WTC11 (cell line): ENCODE data around the gene WDR26. TPM values are rescaled to one million over a fixed set of nuclear protein-coding genes. Genes with fewer than 3 reads are reported as not detected.

Experiments used
- ATAC-seq: fragments of 200-7000 bp; cut with Tn5 transposase; 2 replicates; pipeline ENCODE4 v1.10.0; 2021; ENCODE audit warnings: mild to moderate bottlenecking, moderate library complexity
- CTCF ChIA-PET: fragments of 300-600 bp; sonication (Branson Sonifier 250); formaldehyde crosslinking; loops from one replicate; lab custom pipeline; 2021; ENCODE audit warnings: antibody characterized with exemption; lab: Charles Lee
- POLR2A ChIA-PET: fragments of 350-600 bp; sonication (Branson Sonifier 250); formaldehyde crosslinking; loops from one replicate; lab custom pipeline; 2021; ENCODE audit warnings: antibody characterized with exemption; lab: Charles Lee
- DNase-seq: peaks from one replicate; pipeline ENCODE4 v3.0.0; 2021; ENCODE audit warnings: low spot score
- H3K27ac Mint-ChIP-seq: 2 replicates; pipeline ENCODE4 v1.8.0; 2021; ENCODE audit warnings: mixed read lengths
- H3K27me3 Mint-ChIP-seq: 2 replicates; pipeline ENCODE4 v1.8.0; 2021; ENCODE audit warnings: low read depth, mild to moderate bottlenecking, moderate library complexity, mixed read lengths
- H3K36me3 Mint-ChIP-seq: 2 replicates; pipeline ENCODE4 v1.8.0; 2021; ENCODE audit warnings: mixed read lengths
- H3K4me1 Mint-ChIP-seq: 2 replicates; pipeline ENCODE4 v1.8.0; 2022; ENCODE audit warnings: mixed read lengths
- H3K4me3 Mint-ChIP-seq: 2 replicates; pipeline ENCODE4 v1.8.0; 2021; ENCODE audit warnings: mild to moderate bottlenecking, moderate library complexity, mixed read lengths
- H3K9me3 Mint-ChIP-seq: 2 replicates; pipeline ENCODE4 v1.8.0; 2021; ENCODE audit warnings: mixed read lengths
- ATF1 ChIP-seq: sonication (generic); formaldehyde crosslinking; IDR thresholded peaks from 2 replicates; pipeline ENCODE4 v1.8.1; 2023; ENCODE audit warnings: mild to moderate bottlenecking, moderate library complexity, missing genetic modification reagents
- ATF2 ChIP-seq: sonication (generic); formaldehyde crosslinking; IDR thresholded peaks from 2 replicates; pipeline ENCODE4 v1.8.1; 2022; ENCODE audit warnings: low read depth, missing genetic modification reagents, borderline replicate concordance
- CDX4 ChIP-seq: fragments of 250-450 bp; sonication (Bioruptor Pico); IDR thresholded peaks from 2 replicates; pipeline ENCODE4 v1.9.0; 2021; ENCODE audit warnings: moderate library complexity, mild to moderate bottlenecking, inconsistent platforms, borderline replicate concordance
- CTCF ChIP-seq: fragments of 200-600 bp; IDR thresholded peaks from 2 replicates; pipeline ENCODE4 v1.8.0; 2022; ENCODE audit warnings: antibody characterized with exemption
- EMX1 ChIP-seq: fragments of 250-450 bp; sonication (Bioruptor Pico); IDR thresholded peaks from 2 replicates; pipeline ENCODE4 v1.8.0; 2021; ENCODE audit warnings: mild to moderate bottlenecking
- ESRRA ChIP-seq: sonication (generic); formaldehyde crosslinking; IDR thresholded peaks from 2 replicates; pipeline ENCODE4 v1.8.1; 2022; ENCODE audit warnings: mild to moderate bottlenecking, missing genetic modification reagents, borderline replicate concordance
- ETV6 ChIP-seq: sonication (generic); formaldehyde crosslinking; IDR thresholded peaks from 2 replicates; pipeline ENCODE4 v1.8.1; 2022; ENCODE audit warnings: mild to moderate bottlenecking, missing genetic modification reagents
- GTF2I ChIP-seq: fragments of 250-450 bp; sonication (Bioruptor Pico); conservative IDR thresholded peaks from 2 replicates; pipeline ENCODE4 v1.4.0; 2021; ENCODE audit warnings: mild to moderate bottlenecking
- HMGA2 ChIP-seq: fragments of 250-450 bp; sonication (Bioruptor Pico); IDR thresholded peaks from 2 replicates; pipeline ENCODE4 v1.4.0; 2021; ENCODE audit warnings: mild to moderate bottlenecking, moderate library complexity
- IRF1 ChIP-seq: sonication (generic); formaldehyde crosslinking; IDR thresholded peaks from 2 replicates; pipeline ENCODE4 v1.8.0; 2023; ENCODE audit warnings: missing genetic modification reagents
- IRF2 ChIP-seq: sonication (generic); formaldehyde crosslinking; IDR thresholded peaks from 2 replicates; pipeline ENCODE4 v1.8.0; 2022; ENCODE audit warnings: low read depth, missing genetic modification reagents, borderline replicate concordance
- JAZF1 ChIP-seq: fragments of 250-450 bp; sonication (Bioruptor Pico); IDR thresholded peaks from 2 replicates; pipeline ENCODE4 v1.9.0; 2021; ENCODE audit warnings: moderate library complexity, mild to moderate bottlenecking, inconsistent platforms
- KAT7 ChIP-seq: sonication (generic); formaldehyde crosslinking; IDR thresholded peaks from 2 replicates; pipeline ENCODE4 v1.8.1; 2023; ENCODE audit warnings: missing genetic modification reagents, mild to moderate bottlenecking, borderline replicate concordance
- MAX ChIP-seq: sonication (generic); formaldehyde crosslinking; IDR thresholded peaks from 2 replicates; pipeline ENCODE4 v1.8.0; 2022; ENCODE audit warnings: mild to moderate bottlenecking, missing genetic modification reagents
- NFYB ChIP-seq: sonication (generic); formaldehyde crosslinking; conservative IDR thresholded peaks from 2 replicates; pipeline ENCODE4 v1.8.0; 2022; ENCODE audit warnings: low read depth, missing genetic modification reagents
- NR3C1 ChIP-seq: sonication (generic); formaldehyde crosslinking; conservative IDR thresholded peaks from 2 replicates; pipeline ENCODE4 v1.8.1; 2023; ENCODE audit warnings: low read depth, mild to moderate bottlenecking, missing genetic modification reagents
- PREB ChIP-seq: sonication (generic); formaldehyde crosslinking; IDR thresholded peaks from 2 replicates; pipeline ENCODE4 v1.8.1; 2022; ENCODE audit warnings: mild to moderate bottlenecking, missing genetic modification reagents, moderate library complexity, borderline replicate concordance
- RELA ChIP-seq: sonication (generic); formaldehyde crosslinking; IDR thresholded peaks from 2 replicates; pipeline ENCODE4 v1.8.1; 2022; ENCODE audit warnings: missing genetic modification reagents, mild to moderate bottlenecking, borderline replicate concordance
- SMAD4 ChIP-seq: sonication (generic); formaldehyde crosslinking; IDR thresholded peaks from 2 replicates; pipeline ENCODE4 v1.8.0; 2022; ENCODE audit warnings: mild to moderate bottlenecking, missing genetic modification reagents
- ZNF219 ChIP-seq: sonication (generic); formaldehyde crosslinking; IDR thresholded peaks from 2 replicates; pipeline ENCODE4 v1.8.0; 2023; ENCODE audit warnings: missing genetic modification reagents, mild to moderate bottlenecking, borderline replicate concordance
- ZNF232 ChIP-seq: sonication (generic); formaldehyde crosslinking; IDR thresholded peaks from 2 replicates; pipeline ENCODE4 v1.8.0; 2022; ENCODE audit warnings: mild to moderate bottlenecking, missing genetic modification reagents
- ZNF263 ChIP-seq: sonication (generic); formaldehyde crosslinking; IDR thresholded peaks from 2 replicates; pipeline ENCODE4 v1.8.1; 2022; ENCODE audit warnings: low read depth, mild to moderate bottlenecking, moderate library complexity, missing genetic modification reagents
- ZNF281 ChIP-seq: sonication (generic); formaldehyde crosslinking; IDR thresholded peaks from 2 replicates; pipeline ENCODE4 v1.8.0; 2023; ENCODE audit warnings: mild to moderate bottlenecking, missing genetic modification reagents
- ZNF416 ChIP-seq: fragments of 250-450 bp; sonication (Bioruptor Pico); IDR thresholded peaks from 2 replicates; pipeline ENCODE4 v1.9.0; 2021; ENCODE audit warnings: mild to moderate bottlenecking, inconsistent platforms
- ZNF425 ChIP-seq: fragments of 250-450 bp; sonication (Bioruptor Pico); conservative IDR thresholded peaks from 2 replicates; pipeline ENCODE4 v1.9.0; 2021; ENCODE audit warnings: mild to moderate bottlenecking
- total RNA-seq: library from RNA; stranded (reverse); gene quantifications from 3 replicates; pipeline ENCODE4 v1.2.3, GENCODE V29; 2021

Gene WDR26
- total RNA-seq, 1 experiment from 2014 or later: 66.1 TPM

- ChIA-PET POLR2A (no interaction called here), CTCF (interaction anchor here (3.7 kb wide), 1 partner anchor 46 kb away, joined by 20 read pairs; no protein-coding TSS in a partner anchor)
- Mint-ChIP-seq H3K4me1 (no peaks in the 10 kb centered on the region), H3K27ac (no peak overlapping the region), H3K4me3 (no peak overlapping the region), H3K36me3 (peaks cover 46% of the 10 kb centered on the region), H3K9me3 (no peaks in the 10 kb centered on the region), H3K27me3 (no peaks in the 10 kb centered on the region)
- TF ChIP-seq NR3C1 (no peak), KAT7 (no peak), MAX (CRISPR knock-in tag) (no peak), NFYB (no peak), ZNF281 (CRISPR knock-in tag) (no peak), ZNF263 (CRISPR knock-in tag) (no peak), ATF2 (no peak), IRF2 (CRISPR knock-in tag) (no peak), ZNF425 (CRISPR knock-in tag) (no peak), CTCF (no peak), JAZF1 (CRISPR knock-in tag) (no peak), SMAD4 (CRISPR knock-in tag) (no peak), ETV6 (CRISPR knock-in tag) (no peak)
- no peak for DNase-seq
- no peak for ATAC-seq
Observed at GRCh38 chr1:224411766-224412165, 22.8 kb downstream of the WDR26 start.

- H3K4me1 Mint-ChIP-seq: no peaks in the 10 kb centered on the region
- ChIA-PET POLR2A (no interaction called here), CTCF (no interaction called here)
- peaks cover 59% of the 10 kb centered on the region for H3K36me3 Mint-ChIP-seq
- peak overlapping the region; percentile 9 for H3K27ac Mint-ChIP-seq
- TF ChIP-seq MAX (CRISPR knock-in tag): no peak
- TF ChIP-seq HMGA2 (CRISPR knock-in tag): no peak
- TF ChIP-seq ZNF263 (CRISPR knock-in tag): no peak
- no peak for TF ChIP-seq ESRRA (CRISPR knock-in tag)
- TF ChIP-seq ZNF219 (CRISPR knock-in tag): no peak
- TF ChIP-seq ATF1 (CRISPR knock-in tag): no peak
- TF ChIP-seq IRF1 (CRISPR knock-in tag): no peak
- TF ChIP-seq ZNF416: no peak
- no peak for TF ChIP-seq NR3C1
- TF ChIP-seq PREB (CRISPR knock-in tag): no peak
- TF ChIP-seq GTF2I (CRISPR knock-in tag): no peak
- no peak for TF ChIP-seq ZNF232 (CRISPR knock-in tag)
- TF ChIP-seq CDX4 (CRISPR knock-in tag): no peak
- TF ChIP-seq JAZF1 (CRISPR knock-in tag): no peak
- TF ChIP-seq RELA (CRISPR knock-in tag): no peak
- no peak for TF ChIP-seq EMX1 (CRISPR knock-in tag)
- H3K27me3 Mint-ChIP-seq: no peaks in the 10 kb centered on the region
- ATAC-seq: no peak
- no peak for DNase-seq
- no peaks in the 10 kb centered on the region for H3K9me3 Mint-ChIP-seq
- no peak overlapping the region for H3K4me3 Mint-ChIP-seq
Observed at GRCh38 chr1:224408294-224408590, 26.4 kb downstream of the WDR26 start.
